ENCODE measurements around the gene ATPAF2. TPM values are rescaled to one million over a fixed set of nuclear protein-coding genes. Genes with fewer than 3 reads are reported as not detected.

The ATPAF2 gene
- total and polyA plus RNA-seq, 7 donors = 10.3 to 28.8 (median 19.7) TPM

GRCh38 chr17:18055597-18055996 is 16.6 kb upstream of the ATPAF2 start:
- 91 to 96% methylated on average over 6 of the region's 6 CpGs for WGBS, 2 donors
- Histone ChIP-seq H3K36me3 (peaks cover 10 to 71% (median 21%) of the 10 kb centered on the region in 4 donors), H3K4me3 (no peak overlapping the region), H3K27me3 (no peaks in the 10 kb centered on the region), H3K27ac (no peak overlapping the region), H3K4me1 (no peaks in the 10 kb centered on the region), H3K9me3 (no peaks in the 10 kb centered on the region)
- TF ChIP-seq POLR2A (IDR thresholded peaks at IDR 0.05) = no peak
- intact Hi-C loops (cut with DNase I) = no loop called here
- DNase-seq = no peak

- no peak for TF ChIP-seq EP300 (IDR thresholded peaks at IDR 0.05)
- no peak for TF ChIP-seq POLR2AphosphoS5 (IDR thresholded peaks at IDR 0.05)
- TF ChIP-seq, protein P1, sequence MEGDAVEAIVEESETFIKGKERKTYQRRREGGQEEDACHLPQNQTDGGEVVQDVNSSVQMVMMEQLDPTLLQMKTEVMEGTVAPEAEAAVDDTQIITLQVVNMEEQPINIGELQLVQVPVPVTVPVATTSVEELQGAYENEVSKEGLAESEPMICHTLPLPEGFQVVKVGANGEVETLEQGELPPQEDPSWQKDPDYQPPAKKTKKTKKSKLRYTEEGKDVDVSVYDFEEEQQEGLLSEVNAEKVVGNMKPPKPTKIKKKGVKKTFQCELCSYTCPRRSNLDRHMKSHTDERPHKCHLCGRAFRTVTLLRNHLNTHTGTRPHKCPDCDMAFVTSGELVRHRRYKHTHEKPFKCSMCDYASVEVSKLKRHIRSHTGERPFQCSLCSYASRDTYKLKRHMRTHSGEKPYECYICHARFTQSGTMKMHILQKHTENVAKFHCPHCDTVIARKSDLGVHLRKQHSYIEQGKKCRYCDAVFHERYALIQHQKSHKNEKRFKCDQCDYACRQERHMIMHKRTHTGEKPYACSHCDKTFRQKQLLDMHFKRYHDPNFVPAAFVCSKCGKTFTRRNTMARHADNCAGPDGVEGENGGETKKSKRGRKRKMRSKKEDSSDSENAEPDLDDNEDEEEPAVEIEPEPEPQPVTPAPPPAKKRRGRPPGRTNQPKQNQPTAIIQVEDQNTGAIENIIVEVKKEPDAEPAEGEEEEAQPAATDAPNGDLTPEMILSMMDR (IDR thresholded peaks at IDR 0.05) = no peak
- no peak for TF ChIP-seq POLR2A (IDR thresholded peaks at IDR 0.05)
- peaks cover 0 to 33% (median 4%) of the 10 kb centered on the region in 4 donors for H3K36me3 ChIP-seq
- DNase-seq = no peak
- no peak overlapping the region for H3K4me3 ChIP-seq
- H3K27ac ChIP-seq = no peak overlapping the region
- no peaks in the 10 kb centered on the region for H3K9me3 ChIP-seq
- H3K4me1 ChIP-seq = peaks cover 0 to 16% (median 10%) of the 10 kb centered on the region in 4 donors
- no peaks in the 10 kb centered on the region for H3K27me3 ChIP-seq
- intact Hi-C loops (cut with DNase I) = no loop called here
- 88 to 93% methylated on average over 3 of the region's 3 CpGs for WGBS, 2 donors
These were observed 6.9 kb upstream of the ATPAF2 start for GRCh38 chr17:18045691-18046350.

GRCh38 chr17:18044609-18045008 is 5.6 kb upstream of the ATPAF2 start:
- intact Hi-C loops (cut with DNase I) = no loop called here
- DNase-seq = no peak
- no peak for TF ChIP-seq EP300 (IDR thresholded peaks at IDR 0.05)
- TF ChIP-seq POLR2A (IDR thresholded peaks at IDR 0.05) = no peak
- TF ChIP-seq POLR2AphosphoS5 (IDR thresholded peaks at IDR 0.05) = no peak
- TF ChIP-seq, protein P1 (IDR thresholded peaks at IDR 0.05) = no peak
- Histone ChIP-seq H3K27ac (no peak overlapping the region), H3K36me3 (peaks cover 0 to 33% (median 4%) of the 10 kb centered on the region in 4 donors), H3K27me3 (no peaks in the 10 kb centered on the region), H3K9me3 (no peaks in the 10 kb centered on the region), H3K4me3 (no peak overlapping the region), H3K4me1 (peaks cover 0 to 26% (median 21%) of the 10 kb centered on the region in 4 donors)
- 91 to 93% methylated on average over 3 of the region's 3 CpGs for WGBS, 2 donors

DNA sequence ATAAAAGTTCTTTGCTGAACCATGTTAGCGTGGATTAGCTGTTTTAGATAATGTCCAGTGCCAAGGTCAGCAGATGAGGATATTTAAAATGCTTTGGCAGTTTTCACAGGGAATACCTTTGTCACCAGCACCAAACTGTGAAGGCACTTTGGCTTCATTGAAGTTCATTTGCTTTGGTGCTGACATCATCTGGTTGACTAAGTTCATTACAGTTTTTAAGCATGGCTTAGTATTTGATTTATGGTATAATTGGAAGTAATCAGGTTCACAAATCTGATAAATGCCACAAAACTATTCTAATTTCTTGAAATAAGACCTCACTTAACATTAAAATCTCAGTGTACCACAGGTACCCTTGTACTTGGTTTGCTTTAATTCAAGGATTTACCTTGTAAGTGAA is 4.5 kb upstream of the ATPAF2 start:
- no peak for DNase-seq
- Histone ChIP-seq H3K9me3 (no peaks in the 10 kb centered on the region), H3K27me3 (no peaks in the 10 kb centered on the region), H3K36me3 (peaks cover 0 to 33% (median 4%) of the 10 kb centered on the region in 4 donors), H3K4me3 (no peak overlapping the region), H3K4me1 (peaks cover 0 to 27% (median 22%) of the 10 kb centered on the region in 4 donors), H3K27ac (no peak overlapping the region)
- WGBS, 2 donors = 60 to 90% methylated on average over 1 of the region's 1 CpG
- TF ChIP-seq, protein P1 (IDR thresholded peaks at IDR 0.05) = no peak
- no peak for TF ChIP-seq POLR2AphosphoS5 (IDR thresholded peaks at IDR 0.05)
- TF ChIP-seq EP300 (IDR thresholded peaks at IDR 0.05) = no peak
- no peak for TF ChIP-seq POLR2A (IDR thresholded peaks at IDR 0.05)
- intact Hi-C loops (cut with DNase I) = no loop called here

GRCh38 chr17:18042983-18043382 is 4.0 kb upstream of the ATPAF2 start:
- no peaks in the 10 kb centered on the region for H3K27me3 ChIP-seq
- intact Hi-C loops (cut with DNase I) = no loop called here
- peaks cover 0 to 29% (median 4%) of the 10 kb centered on the region in 4 donors for H3K36me3 ChIP-seq
- 90 to 92% methylated on average over 8 of the region's 8 CpGs for WGBS, 2 donors
- no peak overlapping the region for H3K4me3 ChIP-seq
- H3K9me3 ChIP-seq = no peaks in the 10 kb centered on the region
- H3K4me1 ChIP-seq = peaks cover 0 to 32% (median 27%) of the 10 kb centered on the region in 4 donors
- no peak for TF ChIP-seq EP300 (IDR thresholded peaks at IDR 0.05)
- TF ChIP-seq, protein P1 (IDR thresholded peaks at IDR 0.05) = no peak
- no peak for TF ChIP-seq POLR2A (IDR thresholded peaks at IDR 0.05)
- no peak for TF ChIP-seq POLR2AphosphoS5 (IDR thresholded peaks at IDR 0.05)
- H3K27ac ChIP-seq = no peak overlapping the region
- no peak for DNase-seq

Data from sigmoid colon (tissue), 7 donors.